GM21529 (cell line): ENCODE results near the gene LMCD1.

Source experiments
- ATAC-seq: cut with Tn5 transposase; IDR thresholded peaks from one replicate; pipeline ENCODE4 v1.9.1; 2021; ENCODE audit not compliant: unreplicated experiment

Gene LMCD1

DNA sequence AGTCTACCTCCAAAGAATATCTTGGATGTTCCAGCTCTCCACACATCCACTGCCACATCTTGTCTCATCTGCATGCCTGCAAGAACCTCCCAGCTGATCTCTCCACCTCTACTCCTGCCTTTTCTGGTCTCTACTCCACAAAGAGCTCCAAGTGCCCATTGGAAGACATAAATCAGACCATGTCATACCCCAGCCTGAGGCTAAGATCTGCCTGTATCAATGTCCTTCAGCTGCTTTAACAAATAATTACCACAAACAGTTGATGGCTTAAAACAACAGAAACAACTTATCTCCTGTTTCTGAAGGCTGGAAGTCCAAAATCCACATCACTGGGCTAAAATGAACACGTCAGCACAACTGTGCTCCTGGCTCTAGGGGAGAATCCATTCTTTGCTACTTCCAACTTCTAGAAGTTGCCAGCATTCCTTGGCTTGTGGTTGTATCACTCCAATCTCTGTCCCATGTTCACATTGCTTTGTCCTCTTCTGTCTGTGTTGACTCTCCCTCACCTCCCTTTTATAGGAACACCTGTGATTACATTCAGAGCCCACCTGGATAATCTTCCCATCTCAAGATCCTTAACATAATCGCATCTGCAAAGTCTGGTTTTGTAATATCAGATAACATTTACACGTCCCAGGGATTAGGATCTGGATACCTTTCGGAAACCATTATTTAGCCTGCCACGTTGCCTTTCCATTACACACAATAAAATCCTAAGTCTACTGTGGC lies 17.0 kb upstream of the LMCD1 start:
- ATAC-seq, result no peak

GRCh38 chr3:8485141-8485870 lies 16.3 kb upstream of the LMCD1 start:
- no peak for ATAC-seq

DNA sequence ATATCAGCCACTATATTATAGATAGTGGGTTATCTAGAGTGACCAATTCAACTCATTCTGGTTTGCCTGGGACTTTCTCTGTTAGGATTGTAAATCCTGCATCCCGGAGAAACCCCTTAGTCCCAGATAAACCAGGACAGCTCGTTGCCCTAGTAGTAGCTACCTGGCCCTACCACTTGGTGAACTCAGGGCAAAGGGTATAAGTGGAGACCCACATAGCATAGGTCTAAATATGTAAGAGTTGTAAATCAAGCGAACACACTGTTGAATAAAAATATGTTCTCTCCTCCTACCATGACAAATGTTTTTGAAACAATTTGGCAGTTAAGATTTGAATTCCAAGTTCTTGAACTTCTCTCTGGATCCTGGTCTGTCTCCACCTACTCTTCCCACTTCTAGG lies 15.7 kb upstream of the LMCD1 start:
- no peak for ATAC-seq

DNA sequence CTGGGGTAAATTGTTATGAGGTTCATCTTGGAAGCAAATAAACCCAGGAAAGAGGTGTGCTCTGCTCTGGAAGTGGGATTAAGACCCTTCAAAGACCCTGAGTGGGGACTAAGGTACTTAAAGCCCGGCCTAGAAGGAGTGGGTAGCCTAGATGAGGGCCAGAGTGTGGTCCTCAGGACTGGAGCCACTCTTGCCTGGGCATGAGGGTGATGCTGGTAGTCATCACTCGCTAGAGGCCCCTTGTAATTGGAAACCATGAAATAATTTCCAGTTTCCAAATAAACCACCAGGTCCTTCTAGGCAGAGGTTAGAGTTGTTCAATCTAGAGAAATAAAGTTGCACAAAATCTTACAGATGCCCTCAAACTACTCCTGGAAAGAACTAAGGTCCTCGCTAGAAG lies 15.2 kb upstream of the LMCD1 start:
- ATAC-seq, result no peak

- no peak for ATAC-seq
These were observed 14.7 kb upstream of the LMCD1 start for GRCh38 chr3:8486936-8487335.

DNA sequence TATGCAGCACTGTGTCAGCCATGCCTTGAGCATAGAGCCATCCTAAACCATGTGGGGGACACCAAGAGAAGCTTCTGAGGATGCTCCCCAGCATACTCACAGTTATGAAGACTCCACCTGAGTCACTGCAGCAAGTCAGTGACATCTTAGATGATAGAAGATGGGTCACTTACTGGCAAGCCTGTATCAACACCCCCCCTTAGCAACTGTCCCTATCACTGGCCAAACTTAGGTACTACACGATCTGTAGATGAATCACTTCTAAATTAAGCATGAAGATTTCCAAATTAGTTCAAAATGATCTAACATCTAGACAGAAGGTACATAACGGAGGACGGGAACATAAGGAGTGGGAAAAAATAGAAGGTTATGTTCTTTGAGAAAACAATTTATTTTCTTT lies 13.2 kb upstream of the LMCD1 start:
- no peak for ATAC-seq

GRCh38 chr3:8488877-8489276 lies 12.7 kb upstream of the LMCD1 start:
- no peak for ATAC-seq

GRCh38 chr3:8489278-8489792 lies 12.3 kb upstream of the LMCD1 start:
- ATAC-seq, result no peak

- ATAC-seq, result no peak
These were observed 11.5 kb upstream of the LMCD1 start for GRCh38 chr3:8490079-8490552.

DNA sequence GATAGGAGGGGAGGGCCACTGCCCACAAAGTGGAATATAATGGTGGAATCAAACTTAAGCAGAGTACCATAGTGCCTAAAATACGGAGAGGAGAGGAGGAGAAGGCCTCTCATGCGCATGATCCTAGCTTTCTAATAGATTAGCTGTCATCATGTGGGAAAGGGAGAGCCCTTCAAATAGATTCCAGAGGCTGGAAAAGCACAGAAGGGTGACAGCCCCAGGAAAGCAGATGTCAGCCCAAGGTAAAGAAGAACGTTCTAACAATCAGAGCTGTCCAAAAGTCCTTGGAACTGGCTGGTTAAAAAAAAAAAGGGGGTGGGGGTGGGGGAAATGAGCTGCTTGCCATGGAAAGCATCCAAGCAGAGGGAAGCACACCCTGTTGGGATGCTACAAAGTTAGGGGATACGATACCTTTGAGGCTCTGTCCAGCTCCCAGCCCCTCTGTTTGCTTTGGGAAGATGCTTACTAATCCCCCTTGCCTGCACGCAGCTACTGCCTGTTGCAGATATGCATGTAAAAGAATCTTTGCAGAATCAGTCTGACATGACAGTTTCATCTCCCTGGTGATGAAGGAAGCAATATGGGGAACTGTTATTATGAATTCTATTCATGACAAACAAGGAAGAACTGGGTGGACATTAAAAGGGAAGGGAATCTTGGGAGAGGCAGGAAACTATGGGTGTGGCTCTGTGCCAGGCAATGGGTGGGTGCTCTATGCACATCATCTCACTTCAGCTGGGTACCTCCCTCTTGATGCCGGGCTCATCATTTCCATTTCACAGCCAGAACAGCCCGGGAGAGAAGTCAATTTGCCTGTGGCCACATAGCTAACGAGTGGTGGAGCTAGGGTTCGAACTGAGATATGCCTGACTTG lies 10.1 kb upstream of the LMCD1 start:
- ATAC-seq, result no peak

- ATAC-seq, result no peak
These were observed 8.7 kb upstream of the LMCD1 start for GRCh38 chr3:8492744-8493511.

- no peak for ATAC-seq
These were observed 7.9 kb upstream of the LMCD1 start for GRCh38 chr3:8493744-8494143.

DNA sequence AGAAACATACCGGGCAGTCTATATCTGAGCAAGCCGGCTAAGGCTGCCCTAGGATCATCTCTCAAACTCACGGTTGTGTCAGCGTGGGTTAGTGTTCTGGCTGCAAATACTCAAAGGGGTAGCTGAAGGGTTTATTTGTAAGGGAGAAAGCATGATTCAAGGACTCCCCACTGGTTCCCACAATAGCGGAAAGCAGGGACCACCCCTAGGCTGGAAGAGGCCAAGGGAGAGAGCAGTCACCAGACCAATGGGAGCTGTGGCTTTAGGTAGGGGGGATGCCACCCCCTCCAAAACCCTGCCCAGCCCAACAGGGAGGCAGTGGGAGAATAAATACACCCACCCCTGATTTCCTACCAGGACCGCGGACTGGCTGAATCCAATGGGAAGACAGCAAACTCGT lies 7.3 kb upstream of the LMCD1 start:
- no peak for ATAC-seq

DNA sequence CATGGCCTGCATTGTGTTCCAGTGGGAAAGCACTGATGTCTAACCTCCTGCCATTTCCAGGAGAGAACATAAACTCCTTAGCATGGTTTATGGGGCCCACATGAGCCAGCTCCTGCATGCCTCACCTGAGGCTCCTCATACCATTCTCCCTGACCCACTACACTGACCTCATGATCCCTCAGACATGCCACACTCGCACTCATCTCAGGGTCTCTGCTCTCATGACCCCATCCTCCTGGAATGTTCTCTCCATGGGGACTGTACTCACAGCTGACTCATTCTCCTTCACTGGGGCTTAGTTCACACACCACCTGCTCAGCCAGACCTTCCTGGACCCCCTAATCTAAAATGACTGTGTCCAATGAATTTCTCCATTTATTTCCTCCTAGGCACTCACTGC lies 4.0 kb upstream of the LMCD1 start:
- ATAC-seq, result no peak

- ATAC-seq, result no peak
These were observed 2.4 kb upstream of the LMCD1 start for GRCh38 chr3:8499181-8499611.

GRCh38 chr3:8500319-8500988 lies 1.2 kb upstream of the LMCD1 start:
- ATAC-seq, result no peak

- ATAC-seq, result no peak
These were observed 643 bp upstream of the LMCD1 start for GRCh38 chr3:8500989-8501370.

GRCh38 chr3:8503461-8503860 lies 1.8 kb downstream of the LMCD1 start:
- no peak for ATAC-seq

DNA sequence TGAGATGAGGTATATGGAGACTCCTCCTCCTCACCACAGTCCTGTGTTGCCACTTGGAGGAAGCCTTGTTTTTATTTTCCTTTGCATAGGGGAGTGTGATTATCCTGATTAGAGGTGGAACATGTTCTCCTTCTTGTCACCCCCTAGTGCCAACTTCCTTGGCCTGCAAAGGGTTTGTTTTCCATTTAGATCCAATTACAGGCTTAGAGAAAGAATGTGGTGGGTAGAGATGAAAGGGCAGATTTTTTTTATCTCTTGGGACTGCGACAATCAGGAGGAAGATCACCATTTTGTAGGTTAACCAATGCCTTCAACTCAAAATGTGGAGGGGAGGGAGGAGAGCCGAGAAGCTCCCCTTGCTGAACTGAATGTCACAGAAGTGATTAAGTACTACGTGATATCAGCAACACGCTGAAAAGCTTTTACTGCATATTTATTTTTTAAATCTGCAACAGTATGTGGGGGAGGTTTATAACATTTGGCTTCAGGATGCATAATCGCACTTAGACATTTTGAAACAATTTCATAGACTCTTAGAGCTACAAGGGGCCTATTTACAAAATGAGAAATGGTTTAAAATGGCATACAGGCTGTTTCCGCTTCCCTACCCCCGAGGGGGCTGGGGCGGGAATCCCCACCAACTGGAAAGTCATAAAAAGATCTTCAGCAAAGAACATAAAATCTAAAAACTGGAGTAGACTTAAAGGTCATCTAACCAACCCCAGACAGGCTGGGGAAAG lies 2.4 kb downstream of the LMCD1 start:
- ATAC-seq, result no peak
